ENCODE measurements around the gene LINGO3. TPM values are rescaled to one million over a fixed set of nuclear protein-coding genes. Genes with fewer than 3 reads are reported as not detected.

The LINGO3 gene
- total and polyA plus RNA-seq, 2 of the 8 experiments (the other 6 are each of a cell fraction or from before 2014, with no cell fraction given) = 0.59 TPM; not detected in 1

DNA sequence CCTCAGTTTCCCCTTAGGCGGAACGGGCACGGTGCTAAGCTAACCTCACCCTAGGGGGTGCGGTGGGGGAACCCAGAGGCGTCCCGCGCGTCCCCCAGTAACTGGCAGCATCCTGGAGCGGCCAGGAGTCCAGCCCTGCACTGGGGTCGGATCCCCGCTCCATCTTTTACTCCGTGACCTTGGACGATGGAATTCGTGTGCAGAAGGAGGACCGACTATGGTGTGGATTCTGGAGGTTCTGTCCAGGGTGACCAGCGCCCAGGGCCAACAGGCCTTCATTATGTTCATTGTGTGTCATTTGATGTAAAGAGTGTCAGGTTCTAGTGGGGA is 21.2 kb upstream of the LINGO3 start (continued):
- no peak for TF ChIP-seq SP1 (IDR thresholded peaks at IDR 0.05; ENCODE audit: low read depth, low read length)
